Measurements from ENCODE around the gene CDYL2.
"Not testable (repeated sequence)": the region's sequence is repeated elsewhere in the genome, so short reads cannot be mapped to it uniquely, and the experiment has no call there.

Gene CDYL2

DNA sequence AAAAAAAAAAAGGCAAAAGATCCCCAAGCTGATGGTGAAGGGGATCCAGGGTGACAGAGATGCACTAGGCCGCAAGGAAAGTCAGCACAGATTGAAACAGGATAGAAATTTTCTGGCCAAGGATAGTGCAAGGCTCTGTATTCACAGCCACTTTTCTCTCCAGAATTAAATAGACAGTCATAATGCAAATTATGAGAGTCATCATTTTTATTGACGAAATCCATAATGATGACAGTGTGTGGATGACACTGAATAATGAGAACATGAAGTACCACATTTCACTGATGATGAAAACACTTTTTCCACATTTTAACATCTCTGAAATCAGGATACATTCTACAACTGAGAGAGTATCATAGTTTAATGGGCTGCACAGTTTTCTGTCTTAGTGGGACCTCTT is 72.5 kb downstream of the CDYL2 start:
- no peaks in the 10 kb centered on the region for H3K36me3 ChIP-seq (ENCODE audit: control insufficient read depth in 2 of 2, insufficient read depth in 2 of 2, low read length in 2 of 2)
- H3K4me3 ChIP-seq (ENCODE audit: low read length in 2 of 2) = no peak overlapping the region
- H3K9me3 ChIP-seq (ENCODE audit: control insufficient read depth in 2 of 2, low read length in 2 of 2) = peaks cover 4 to 9% of the 10 kb centered on the region in 2 donors
- H3K9ac ChIP-seq (ENCODE audit: low read length in 2 of 2) = no peak overlapping the region
- no peak overlapping the region for H3K27ac ChIP-seq (ENCODE audit: low read length)
- no peaks in the 10 kb centered on the region for H3K27me3 ChIP-seq (ENCODE audit: control insufficient read depth in 1 of 2, insufficient read depth in 2 of 2, low read length in 2 of 2)
- no peaks in the 10 kb centered on the region for H3K4me1 ChIP-seq (ENCODE audit: control insufficient read depth, insufficient read depth, low read length)

DNA sequence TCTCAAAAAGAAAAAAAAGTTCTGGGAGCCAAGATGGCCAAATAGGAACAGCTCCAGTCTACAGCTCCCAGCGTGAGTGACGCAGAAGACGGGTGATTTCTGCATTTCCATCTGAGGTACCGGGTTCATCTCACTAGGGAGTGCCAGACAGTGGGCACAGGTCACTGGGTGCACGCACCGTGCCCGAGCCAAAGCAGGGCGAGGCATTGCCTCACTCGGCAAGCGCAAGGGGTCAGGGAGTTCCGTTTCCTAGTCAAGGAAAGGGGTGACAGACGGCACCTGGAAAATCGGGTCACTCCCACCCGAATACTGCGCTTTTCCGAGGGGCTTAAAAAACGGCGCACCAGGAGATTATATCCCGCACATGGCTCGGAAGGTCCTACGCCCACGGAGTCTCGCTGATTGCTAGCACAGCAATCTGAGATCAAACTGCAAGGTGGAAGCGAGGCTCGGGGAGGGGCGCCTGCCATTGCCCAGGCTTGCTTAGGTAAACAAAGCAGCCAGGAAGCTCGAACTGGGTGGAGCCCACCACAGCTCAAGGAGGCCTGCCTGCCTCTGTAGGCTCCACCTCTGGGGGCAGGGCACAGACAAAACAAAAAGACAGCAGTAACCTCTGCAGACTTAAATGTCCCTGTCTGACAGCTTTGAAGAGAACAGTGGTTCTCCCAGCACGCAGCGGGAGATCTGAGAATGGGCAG is 77.2 kb downstream of the CDYL2 start:
- peaks cover 7 to 14% of the 10 kb centered on the region in 2 donors for H3K9me3 ChIP-seq (ENCODE audit: control insufficient read depth in 2 of 2, low read length in 2 of 2)

DNA sequence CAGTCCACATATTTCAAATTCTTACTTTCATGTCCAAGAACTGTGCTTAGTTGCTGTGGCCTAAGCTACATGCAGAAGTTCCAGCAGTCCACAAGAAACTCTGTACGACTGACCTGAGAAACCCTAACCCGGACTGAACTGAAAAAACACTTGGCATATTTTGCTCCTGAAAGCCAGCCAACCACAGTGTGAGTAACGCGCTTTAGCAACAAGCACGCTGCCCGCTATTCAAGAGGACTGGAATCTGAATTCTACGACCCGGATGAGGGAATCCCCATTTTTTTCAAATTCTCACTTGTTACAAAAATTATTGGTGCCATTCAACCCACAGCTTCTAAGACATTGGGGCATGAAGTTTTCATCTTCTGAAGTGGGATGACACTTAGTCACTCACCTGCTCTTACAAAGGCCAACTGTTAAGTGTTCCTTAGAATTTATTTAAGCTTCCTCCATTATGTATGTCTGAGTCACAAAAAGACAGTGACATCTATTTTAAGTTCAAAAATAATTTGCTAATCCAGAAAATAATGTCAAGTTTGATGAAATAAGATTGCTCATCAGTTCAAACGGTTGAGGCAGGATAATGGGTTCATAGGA is 78.7 kb downstream of the CDYL2 start:
- no peaks in the 10 kb centered on the region for H3K27me3 ChIP-seq (ENCODE audit: control insufficient read depth in 1 of 2, insufficient read depth in 2 of 2, low read length in 2 of 2)
- H3K36me3 ChIP-seq (ENCODE audit: control insufficient read depth in 2 of 2, insufficient read depth in 2 of 2, low read length in 2 of 2) = no peaks in the 10 kb centered on the region
- H3K4me3 ChIP-seq (ENCODE audit: low read length in 2 of 2) = no peak overlapping the region
- peaks cover 7 to 10% of the 10 kb centered on the region in 2 donors for H3K9me3 ChIP-seq (ENCODE audit: control insufficient read depth in 2 of 2, low read length in 2 of 2)
- no peaks in the 10 kb centered on the region for H3K4me1 ChIP-seq (ENCODE audit: control insufficient read depth, insufficient read depth, low read length)
- H3K27ac ChIP-seq (ENCODE audit: low read length) = no peak overlapping the region
- H3K9ac ChIP-seq (ENCODE audit: low read length in 2 of 2) = no peak overlapping the region

More for the DNA sequence above, 77.2 kb downstream of the CDYL2 start:
- not testable (repeated sequence) for H3K9ac ChIP-seq (ENCODE audit: low read length in 2 of 2); H3K4me1 ChIP-seq (ENCODE audit: control insufficient read depth, insufficient read depth, low read length); H3K27me3 ChIP-seq (ENCODE audit: control insufficient read depth in 1 of 2, insufficient read depth in 2 of 2, low read length in 2 of 2); H3K27ac ChIP-seq (ENCODE audit: low read length); H3K36me3 ChIP-seq (ENCODE audit: control insufficient read depth in 2 of 2, insufficient read depth in 2 of 2, low read length in 2 of 2); H3K4me3 ChIP-seq (ENCODE audit: low read length in 2 of 2)

DNA sequence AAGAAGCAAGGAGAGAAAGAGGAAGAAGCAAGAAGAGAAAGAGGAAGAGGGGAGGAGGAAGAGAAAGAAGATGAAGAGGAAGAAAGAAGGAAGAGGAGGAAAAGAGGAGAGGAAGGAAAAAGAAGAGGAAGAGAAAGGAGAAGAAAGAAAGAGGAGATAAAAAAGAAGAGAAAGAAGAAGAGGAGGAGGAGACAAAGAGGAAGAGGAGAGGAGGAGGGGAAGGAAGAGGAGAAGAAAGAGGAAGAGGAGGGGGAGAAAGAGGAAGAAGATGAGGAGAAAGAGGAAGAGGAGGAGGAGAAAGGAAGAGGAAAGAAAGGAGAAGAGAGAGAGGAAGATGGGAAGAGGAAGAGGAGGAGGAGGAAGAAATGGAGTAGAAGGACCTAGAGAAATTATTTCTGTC is 80.4 kb downstream of the CDYL2 start:
- Histone ChIP-seq H3K4me3 (ENCODE audit: low read length in 2 of 2) (no peak overlapping the region), H3K9ac (ENCODE audit: low read length in 2 of 2) (no peak overlapping the region), H3K4me1 (ENCODE audit: control insufficient read depth, insufficient read depth, low read length) (no peaks in the 10 kb centered on the region), H3K9me3 (ENCODE audit: control insufficient read depth in 2 of 2, low read length in 2 of 2) (peaks cover 7 to 10% of the 10 kb centered on the region in 2 donors), H3K36me3 (ENCODE audit: control insufficient read depth in 2 of 2, insufficient read depth in 2 of 2, low read length in 2 of 2) (no peaks in the 10 kb centered on the region), H3K27me3 (ENCODE audit: control insufficient read depth in 1 of 2, insufficient read depth in 2 of 2, low read length in 2 of 2) (no peaks in the 10 kb centered on the region), H3K27ac (ENCODE audit: low read length) (no peak overlapping the region)

DNA sequence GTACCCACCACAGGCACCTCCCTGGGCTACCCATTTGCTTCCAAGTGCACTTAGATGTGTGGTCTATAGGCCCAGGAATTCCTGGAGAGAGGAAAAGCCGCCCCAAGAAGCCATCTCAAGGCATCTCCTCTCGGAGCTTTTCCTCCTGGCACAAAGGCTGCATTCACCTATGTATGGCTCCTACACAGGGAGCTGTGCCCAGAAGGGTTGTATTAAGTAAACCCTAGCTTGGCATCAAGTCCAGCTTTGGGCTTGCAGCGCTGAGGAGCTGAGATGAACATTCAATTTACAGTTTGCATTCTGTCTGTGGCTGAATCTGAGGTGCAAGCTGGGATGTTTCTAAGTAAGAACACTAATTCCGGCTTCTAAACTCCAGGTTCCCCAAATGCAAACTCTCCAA is 81.3 kb downstream of the CDYL2 start:
- Histone ChIP-seq H3K27me3 (ENCODE audit: control insufficient read depth in 1 of 2, insufficient read depth in 2 of 2, low read length in 2 of 2) (no peaks in the 10 kb centered on the region), H3K9me3 (ENCODE audit: control insufficient read depth in 2 of 2, low read length in 2 of 2) (peaks cover 7 to 10% of the 10 kb centered on the region in 2 donors), H3K4me3 (ENCODE audit: low read length in 2 of 2) (no peak overlapping the region), H3K9ac (ENCODE audit: low read length in 2 of 2) (no peak overlapping the region), H3K36me3 (ENCODE audit: control insufficient read depth in 2 of 2, insufficient read depth in 2 of 2, low read length in 2 of 2) (no peaks in the 10 kb centered on the region), H3K27ac (ENCODE audit: low read length) (no peak overlapping the region), H3K4me1 (ENCODE audit: control insufficient read depth, insufficient read depth, low read length) (no peaks in the 10 kb centered on the region)

DNA sequence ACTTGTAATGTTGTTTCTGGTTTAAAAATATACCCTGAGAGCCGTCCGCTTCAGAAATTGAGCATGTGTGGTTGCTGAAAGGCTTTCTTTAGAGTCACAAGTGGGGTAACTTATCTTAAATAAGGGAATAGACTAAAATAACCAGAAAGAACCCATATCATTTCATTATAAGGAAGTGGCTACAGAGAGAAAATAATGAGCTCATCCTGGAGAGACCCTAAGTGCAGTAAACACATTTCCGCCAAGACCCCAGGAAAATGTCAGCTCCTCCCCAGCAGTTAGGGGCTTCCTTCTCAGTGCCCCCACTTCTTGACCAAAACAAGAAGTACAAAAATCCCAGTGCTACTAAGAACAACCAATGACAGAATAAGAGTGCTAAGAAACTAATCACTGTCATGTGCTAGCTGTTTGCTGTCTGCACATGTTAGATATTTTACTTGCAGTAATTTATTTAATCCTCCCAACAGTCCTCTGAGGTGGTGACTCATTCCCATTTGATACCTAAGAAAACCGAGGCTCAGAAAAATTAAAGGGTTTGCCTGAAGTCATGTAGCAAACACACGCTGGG is 83.5 kb downstream of the CDYL2 start:
- Histone ChIP-seq H3K36me3 (ENCODE audit: control insufficient read depth in 2 of 2, insufficient read depth in 2 of 2, low read length in 2 of 2) (no peaks in the 10 kb centered on the region), H3K9me3 (ENCODE audit: control insufficient read depth in 2 of 2, low read length in 2 of 2) (peaks cover 7 to 10% of the 10 kb centered on the region in 2 donors), H3K4me3 (ENCODE audit: low read length in 2 of 2) (no peak overlapping the region), H3K9ac (ENCODE audit: low read length in 2 of 2) (no peak overlapping the region), H3K4me1 (ENCODE audit: control insufficient read depth, insufficient read depth, low read length) (no peaks in the 10 kb centered on the region), H3K27me3 (ENCODE audit: control insufficient read depth in 1 of 2, insufficient read depth in 2 of 2, low read length in 2 of 2) (no peaks in the 10 kb centered on the region), H3K27ac (ENCODE audit: low read length) (no peak overlapping the region)

GRCh38 chr16:80719573-80719972 is 84.8 kb downstream of the CDYL2 start:
- Histone ChIP-seq H3K9ac (ENCODE audit: low read length in 2 of 2) (no peak overlapping the region), H3K4me1 (ENCODE audit: control insufficient read depth, insufficient read depth, low read length) (no peaks in the 10 kb centered on the region), H3K9me3 (ENCODE audit: control insufficient read depth in 2 of 2, low read length in 2 of 2) (peaks cover 10 to 12% of the 10 kb centered on the region in 2 donors), H3K27me3 (ENCODE audit: control insufficient read depth in 1 of 2, insufficient read depth in 2 of 2, low read length in 2 of 2) (no peaks in the 10 kb centered on the region), H3K4me3 (ENCODE audit: low read length in 2 of 2) (no peak overlapping the region), H3K27ac (ENCODE audit: low read length) (no peak overlapping the region), H3K36me3 (ENCODE audit: control insufficient read depth in 2 of 2, insufficient read depth in 2 of 2, low read length in 2 of 2) (no peaks in the 10 kb centered on the region)

GRCh38 chr16:80718480-80719220 is 85.7 kb downstream of the CDYL2 start:
- peaks cover 10% of the 10 kb centered on the region in 2 donors for H3K9me3 ChIP-seq (ENCODE audit: control insufficient read depth in 2 of 2, low read length in 2 of 2)
- H3K36me3 ChIP-seq (ENCODE audit: control insufficient read depth in 2 of 2, insufficient read depth in 2 of 2, low read length in 2 of 2) = no peaks in the 10 kb centered on the region
- H3K9ac ChIP-seq (ENCODE audit: low read length in 2 of 2) = no peak overlapping the region
- H3K27ac ChIP-seq (ENCODE audit: low read length) = no peak overlapping the region
- no peak overlapping the region for H3K4me3 ChIP-seq (ENCODE audit: low read length in 2 of 2)
- H3K4me1 ChIP-seq (ENCODE audit: control insufficient read depth, insufficient read depth, low read length) = no peaks in the 10 kb centered on the region
- H3K27me3 ChIP-seq (ENCODE audit: control insufficient read depth in 1 of 2, insufficient read depth in 2 of 2, low read length in 2 of 2) = no peaks in the 10 kb centered on the region

GRCh38 chr16:80717611-80718010 is 86.8 kb downstream of the CDYL2 start:
- H3K9me3 ChIP-seq (ENCODE audit: control insufficient read depth in 2 of 2, low read length in 2 of 2) = peaks cover 10 to 13% of the 10 kb centered on the region in 2 donors
- H3K4me3 ChIP-seq (ENCODE audit: low read length in 2 of 2) = no peak overlapping the region

GRCh38 chr16:80716564-80717139 is 87.7 kb downstream of the CDYL2 start:
- H3K27me3 ChIP-seq (ENCODE audit: control insufficient read depth in 1 of 2, insufficient read depth in 2 of 2, low read length in 2 of 2) = no peaks in the 10 kb centered on the region
- no peaks in the 10 kb centered on the region for H3K4me1 ChIP-seq (ENCODE audit: control insufficient read depth, insufficient read depth, low read length)
- no peak overlapping the region for H3K27ac ChIP-seq (ENCODE audit: low read length)
- peaks cover 10 to 11% of the 10 kb centered on the region in 2 donors for H3K9me3 ChIP-seq (ENCODE audit: control insufficient read depth in 2 of 2, low read length in 2 of 2)
- H3K36me3 ChIP-seq (ENCODE audit: control insufficient read depth in 2 of 2, insufficient read depth in 2 of 2, low read length in 2 of 2) = no peaks in the 10 kb centered on the region
- no peak overlapping the region for H3K9ac ChIP-seq (ENCODE audit: low read length in 2 of 2)
- H3K4me3 ChIP-seq (ENCODE audit: low read length in 2 of 2) = no peak overlapping the region

More at GRCh38 chr16:80717611-80718010, 86.8 kb downstream of the CDYL2 start:
- Histone ChIP-seq H3K9ac (ENCODE audit: low read length in 2 of 2) (no peak overlapping the region), H3K36me3 (ENCODE audit: control insufficient read depth in 2 of 2, insufficient read depth in 2 of 2, low read length in 2 of 2) (no peaks in the 10 kb centered on the region), H3K27me3 (ENCODE audit: control insufficient read depth in 1 of 2, insufficient read depth in 2 of 2, low read length in 2 of 2) (no peaks in the 10 kb centered on the region), H3K27ac (ENCODE audit: low read length) (no peak overlapping the region), H3K4me1 (ENCODE audit: control insufficient read depth, insufficient read depth, low read length) (no peaks in the 10 kb centered on the region)
